Testis (tissue), 2 donors: ENCODE data around the gene MICB.

ENCODE experiments used
- POLR2A ChIP-seq: fragments of 450-650 bp; IDR thresholded peaks from one replicate; pipeline ENCODE4 v1.6.1; 2017; ENCODE audit warnings: antibody characterized with exemption, mild to moderate bottlenecking, moderate library complexity
- TF ChIP-seq, protein P1 (sequence below), 3 experiments: fragments of 450-650 bp in 2 of 3; fragments of 200-600 bp in 1 of 3; sonication (generic) in 1 of 3; IDR thresholded peaks; one replicate each; pipeline ENCODE4 v1.5.1; 2016 to 2019; ENCODE audit warnings: antibody characterized with exemption in 3 of 3, mild to moderate bottlenecking in 2 of 3, moderate library complexity in 1 of 3

DNA sequence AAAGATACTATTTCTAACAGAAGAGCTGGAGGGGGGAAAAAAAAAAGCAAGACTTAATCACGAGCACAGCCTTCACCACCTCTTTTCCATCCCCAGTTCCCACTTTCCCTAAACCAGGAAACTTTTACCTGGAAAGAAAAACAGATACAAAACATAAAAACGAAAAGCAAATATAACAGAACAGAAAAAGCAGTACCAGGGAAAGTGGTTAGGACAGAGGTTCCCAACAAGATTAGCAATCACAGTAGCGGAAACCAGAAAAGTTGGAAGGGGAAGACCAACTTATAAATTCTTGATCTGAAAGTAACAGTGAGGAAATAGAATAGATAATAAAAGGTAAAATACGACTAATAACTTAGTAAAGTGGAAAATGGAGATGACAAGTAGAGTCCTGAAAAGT, 42.7 kb downstream of the MICB start:
- TF ChIP-seq, protein P1, sequence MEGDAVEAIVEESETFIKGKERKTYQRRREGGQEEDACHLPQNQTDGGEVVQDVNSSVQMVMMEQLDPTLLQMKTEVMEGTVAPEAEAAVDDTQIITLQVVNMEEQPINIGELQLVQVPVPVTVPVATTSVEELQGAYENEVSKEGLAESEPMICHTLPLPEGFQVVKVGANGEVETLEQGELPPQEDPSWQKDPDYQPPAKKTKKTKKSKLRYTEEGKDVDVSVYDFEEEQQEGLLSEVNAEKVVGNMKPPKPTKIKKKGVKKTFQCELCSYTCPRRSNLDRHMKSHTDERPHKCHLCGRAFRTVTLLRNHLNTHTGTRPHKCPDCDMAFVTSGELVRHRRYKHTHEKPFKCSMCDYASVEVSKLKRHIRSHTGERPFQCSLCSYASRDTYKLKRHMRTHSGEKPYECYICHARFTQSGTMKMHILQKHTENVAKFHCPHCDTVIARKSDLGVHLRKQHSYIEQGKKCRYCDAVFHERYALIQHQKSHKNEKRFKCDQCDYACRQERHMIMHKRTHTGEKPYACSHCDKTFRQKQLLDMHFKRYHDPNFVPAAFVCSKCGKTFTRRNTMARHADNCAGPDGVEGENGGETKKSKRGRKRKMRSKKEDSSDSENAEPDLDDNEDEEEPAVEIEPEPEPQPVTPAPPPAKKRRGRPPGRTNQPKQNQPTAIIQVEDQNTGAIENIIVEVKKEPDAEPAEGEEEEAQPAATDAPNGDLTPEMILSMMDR (IDR thresholded peaks at IDR 0.05), result no peak
- TF ChIP-seq POLR2A, result no peak
